GM06990 (cell line): Measurements from ENCODE around the gene VIT.

ENCODE experiments used
- DNase-seq: peaks from one replicate; pipeline ENCODE4 v3.0.0-alpha.2; 2011; ENCODE audit not compliant: insufficient read length; ENCODE audit errors: extremely low read depth
- H3K27me3 ChIP-seq: replicated peaks from 2 replicates; pipeline ENCODE4 v1.6.0; 2011; ENCODE audit warnings: low read length; ENCODE audit not compliant: control insufficient read depth, insufficient read depth
- H3K36me3 ChIP-seq: 2 replicates; pipeline ENCODE4 v1.5.1; 2011; ENCODE audit warnings: low read length; ENCODE audit not compliant: control insufficient read depth, insufficient read depth
- H3K4me3 ChIP-seq: replicated peaks from 2 replicates; pipeline ENCODE4 v1.5.1; 2011; ENCODE audit warnings: low read depth, mild to moderate bottlenecking, control low read depth, low read length
- CTCF ChIP-seq: IDR thresholded peaks from 2 replicates; pipeline ENCODE4 v1.5.1; 2011; ENCODE audit warnings: low read length, control low read depth, mild to moderate bottlenecking, inconsistent platforms; ENCODE audit not compliant: insufficient read depth, poor library complexity, severe bottlenecking

VIT gene

GRCh38 chr2:36762764-36763490 lies 66.4 kb downstream of the VIT start:
- DNase-seq = no peak
- Histone ChIP-seq H3K36me3 (no peaks in the 10 kb centered on the region), H3K4me3 (no peak overlapping the region), H3K27me3 (no peaks in the 10 kb centered on the region)
- no peak for TF ChIP-seq CTCF

DNA sequence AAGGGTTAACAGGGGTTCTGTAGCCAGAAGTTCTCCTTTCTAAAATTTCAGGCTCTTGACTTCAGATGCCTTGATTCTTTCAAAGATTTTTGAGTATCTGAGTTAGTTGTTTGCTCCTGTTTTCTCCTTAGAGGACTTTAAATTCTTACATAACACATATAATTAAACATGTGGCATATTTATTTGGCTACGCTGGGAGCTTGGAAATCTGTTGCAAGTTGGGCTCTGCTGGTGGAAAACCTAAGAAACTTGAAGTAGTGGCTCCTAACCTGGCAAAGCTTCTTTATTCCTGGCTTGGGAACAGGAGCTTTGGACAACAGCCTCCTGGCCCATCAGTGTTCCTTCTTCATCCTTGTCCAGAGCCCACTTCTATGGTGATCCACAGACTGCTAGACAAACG lies 72.6 kb downstream of the VIT start:
- DNase-seq = no peak
- H3K36me3 ChIP-seq = no peaks in the 10 kb centered on the region
- H3K4me3 ChIP-seq = no peak overlapping the region
- no peaks in the 10 kb centered on the region for H3K27me3 ChIP-seq
- no peak for TF ChIP-seq CTCF

DNA sequence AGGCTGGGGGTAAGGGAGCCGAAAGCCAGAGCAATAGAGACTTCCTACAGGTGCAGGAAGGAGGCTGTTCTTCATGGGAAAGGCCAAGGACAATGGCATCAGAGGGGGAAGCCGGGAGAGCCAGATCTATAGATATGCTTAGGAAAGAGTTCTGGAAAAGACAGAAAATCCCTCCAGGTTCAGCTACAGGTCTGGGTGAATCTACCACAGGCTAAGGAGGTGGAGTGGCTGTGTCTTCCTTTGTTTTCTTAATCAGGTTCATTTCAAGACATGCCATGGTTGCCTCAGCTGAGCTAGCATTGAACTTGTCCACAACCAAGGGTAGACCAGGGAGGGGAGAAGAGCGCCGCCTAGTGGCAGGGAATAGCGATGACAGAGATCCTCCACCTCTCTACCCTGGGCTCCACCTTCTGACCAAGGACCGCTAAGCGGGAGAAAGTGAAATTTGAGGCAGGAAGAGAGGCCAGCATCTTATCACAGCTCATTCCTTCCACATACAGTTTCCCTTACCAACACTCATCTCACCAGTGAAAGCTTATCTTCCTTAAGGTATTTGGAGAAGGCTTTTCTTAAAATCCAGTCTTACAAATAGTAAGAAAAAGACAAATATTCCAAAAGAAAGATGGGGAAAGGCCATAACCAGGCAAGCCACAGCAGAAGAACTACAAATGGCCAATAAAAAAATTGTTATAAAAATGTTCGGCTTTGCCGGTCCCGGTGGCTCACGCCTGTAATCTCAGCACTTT lies 74.2 kb downstream of the VIT start:
- no peak for DNase-seq
- H3K27me3 ChIP-seq = no peaks in the 10 kb centered on the region
- no peaks in the 10 kb centered on the region for H3K36me3 ChIP-seq
- H3K4me3 ChIP-seq = no peak overlapping the region
- TF ChIP-seq CTCF = peak; percentile 82

- Histone ChIP-seq H3K27me3 (no peaks in the 10 kb centered on the region), H3K36me3 (no peaks in the 10 kb centered on the region), H3K4me3 (no peak overlapping the region)
- no peak for DNase-seq
- TF ChIP-seq CTCF = no peak
Measured at GRCh38 chr2:36771671-36772070, 75.2 kb downstream of the VIT start.

GRCh38 chr2:36773947-36774346 lies 77.4 kb downstream of the VIT start:
- no peak overlapping the region for H3K4me3 ChIP-seq
- H3K27me3 ChIP-seq = no peaks in the 10 kb centered on the region
- no peak for TF ChIP-seq CTCF

More at GRCh38 chr2:36773947-36774346, 77.4 kb downstream of the VIT start:
- no peaks in the 10 kb centered on the region for H3K36me3 ChIP-seq
- no peak for DNase-seq
